Fibroblast of lung (primary cell): ENCODE results near the gene KCNQ1OT1. TPM values are rescaled to one million over a fixed set of nuclear protein-coding genes. Genes with fewer than 3 reads are reported as not detected.

Experiments used
- DNase-seq, 2 donors: peaks; one replicate each; pipeline versions ENCODE4 v3.0.0 to v3.0.0-alpha.2; 2010; ENCODE audit warnings: low read depth in 2 of 2
- H2AFZ ChIP-seq: 2 replicates; pipeline ENCODE4 v1.5.1; 2012; ENCODE audit warnings: low read length, control low read depth, inconsistent platforms
- H3K27ac ChIP-seq: 2 replicates; pipeline ENCODE4 v1.5.1; 2011; ENCODE audit warnings: low read length, control low read depth; ENCODE audit not compliant: insufficient read depth
- H3K27me3 ChIP-seq: 2 replicates; pipeline ENCODE4 v1.5.1; 2011; ENCODE audit warnings: mild to moderate bottlenecking, low read length; ENCODE audit not compliant: control insufficient read depth, insufficient read depth
- H3K36me3 ChIP-seq: 2 replicates; pipeline ENCODE4 v1.5.1; 2011; ENCODE audit warnings: low read length; ENCODE audit not compliant: control insufficient read depth, insufficient read depth
- H3K4me1 ChIP-seq: 2 replicates; pipeline ENCODE4 v1.5.1; 2011; ENCODE audit warnings: low read length; ENCODE audit not compliant: control insufficient read depth, insufficient read depth; ENCODE audit errors: extremely low read depth
- H3K4me2 ChIP-seq: 2 replicates; pipeline ENCODE4 v1.5.1; 2011; ENCODE audit warnings: low read length, control low read depth; ENCODE audit not compliant: insufficient read depth; ENCODE audit errors: extremely low read depth
- H3K4me3 ChIP-seq, 4 experiments: fragments of 200-600 bp in 1 of 4; sonication (generic) in 1 of 4; replicated peaks in 1 of 4; 2 replicates each; pipeline ENCODE4 v1.5.1; 2011 to 2016; ENCODE audit warnings: low read length in 4 of 4, low read depth in 3 of 4, mild to moderate bottlenecking in 3 of 4, control low read depth in 2 of 4, inconsistent platforms in 1 of 4, mixed read lengths in 1 of 4; ENCODE audit not compliant: insufficient read depth in 1 of 4; ENCODE audit errors: control extremely low read depth in 1 of 4
- H3K79me2 ChIP-seq: 2 replicates; pipeline ENCODE4 v1.5.1; 2012; ENCODE audit warnings: mild to moderate bottlenecking, low read length, inconsistent platforms; ENCODE audit not compliant: control insufficient read depth, insufficient read depth
- H3K9ac ChIP-seq: 2 replicates; pipeline ENCODE4 v1.5.1; 2011; ENCODE audit warnings: mild to moderate bottlenecking, low read length, control low read depth; ENCODE audit not compliant: insufficient read depth
- H3K9me3 ChIP-seq: 2 replicates; pipeline ENCODE4 v1.5.1; 2012; ENCODE audit warnings: low read depth, low read length; ENCODE audit not compliant: control insufficient read depth, insufficient read depth
- H4K20me1 ChIP-seq: 2 replicates; pipeline ENCODE4 v1.5.1; 2011; ENCODE audit warnings: low read length; ENCODE audit not compliant: control insufficient read depth, insufficient read depth; ENCODE audit errors: extremely low read depth
- CTCF ChIP-seq, 2 donors: IDR thresholded peaks in 1 of 2; conservative IDR thresholded peaks in 1 of 2; 1 replicate in 1 of 2; 2 replicates in 1 of 2; pipeline ENCODE4 v1.5.1; 2011 to 2012; ENCODE audit warnings: low read length in 2 of 2, control low read depth in 1 of 2, inconsistent platforms in 1 of 2, low read depth in 1 of 2, mild to moderate bottlenecking in 1 of 2
- EZH2 ChIP-seq: IDR thresholded peaks from 2 replicates; pipeline ENCODE4 v1.5.1; 2012; ENCODE audit warnings: low read length, control low read depth, mild to moderate bottlenecking; ENCODE audit errors: missing control alignments
- polyA plus RNA-seq, 2 donors: library from polyadenylated mRNA; depleted of rRNA in 1 of 2; stranded (reverse) in 1 of 2; unstranded in 1 of 2; fragments of >200 nt; gene quantifications; 2 replicates each; pipeline ENCODE4 v1.2.1, GENCODE V29; 2011 to 2012; ENCODE audit warnings: missing spikeins in 1 of 2
- total RNA-seq: library from RNA; depleted of rRNA; stranded (reverse); fragments of >200 nt; gene quantifications from 2 replicates; pipeline ENCODE4 v1.2.1, GENCODE V29; 2014

The KCNQ1OT1 gene
- total and polyA plus RNA-seq, 2 donors (not counting 1 experiment from before 2014, with no cell fraction given), result 0.11 to 1.8 TPM

DNA sequence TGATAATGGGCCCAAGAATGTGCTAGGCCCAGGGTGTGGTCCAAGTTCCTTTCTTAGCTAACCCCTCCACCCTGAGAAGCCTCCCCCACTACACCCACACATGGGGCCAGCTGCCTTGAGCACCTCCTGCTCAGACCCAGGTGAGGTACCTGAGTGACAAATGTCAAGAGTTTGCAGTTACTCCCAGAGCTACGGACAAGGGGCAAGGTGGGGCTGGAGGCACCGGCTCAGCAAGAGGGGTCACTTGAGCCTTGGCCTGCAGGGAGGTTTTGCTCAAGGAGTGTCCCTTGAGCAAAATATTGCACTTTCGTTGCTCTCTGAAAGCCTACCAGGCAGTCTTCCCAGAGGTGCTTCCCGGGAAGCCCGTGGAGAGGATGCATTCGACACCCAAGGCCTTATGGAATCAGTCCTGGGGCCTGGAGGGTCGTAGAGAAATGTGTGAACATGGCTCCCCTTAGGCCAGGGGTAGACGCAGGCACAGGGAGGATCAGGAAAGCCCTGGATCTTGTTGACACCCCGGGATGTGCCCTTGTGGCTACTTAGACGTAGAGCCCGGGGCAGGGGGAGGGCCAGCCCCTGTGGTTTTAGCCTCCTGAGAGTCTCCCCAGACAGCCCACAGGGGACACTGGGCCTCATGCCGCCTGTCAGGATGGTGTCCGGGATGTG is 140.8 kb downstream of the KCNQ1OT1 start:
- Histone ChIP-seq H3K36me3 (no peaks in the 10 kb centered on the region), H3K4me2 (no peak overlapping the region), H3K4me3 (no peak overlapping the region), H2AFZ (no peak overlapping the region), H3K9me3 (no peaks in the 10 kb centered on the region), H4K20me1 (no peaks in the 10 kb centered on the region), H3K79me2 (no peaks in the 10 kb centered on the region), H3K27me3 (peaks cover 3% of the 10 kb centered on the region), H3K27ac (no peak overlapping the region), H3K9ac (no peak overlapping the region), H3K4me1 (no peaks in the 10 kb centered on the region)
- TF ChIP-seq EZH2 (no peak), CTCF (conservative IDR thresholded peaks at IDR 0.05 in 1 of 2, IDR thresholded peaks at IDR 0.05 in 1 of 2; ENCODE audit: low read depth in 1 of 2, low read length in 2 of 2) (no peak)
- DNase-seq, result no peak

- H3K9ac ChIP-seq, result no peak overlapping the region
- TF ChIP-seq CTCF (conservative IDR thresholded peaks at IDR 0.05 in 1 of 2, IDR thresholded peaks at IDR 0.05 in 1 of 2; ENCODE audit: low read depth in 1 of 2, low read length in 2 of 2) (no peak), EZH2 (no peak)
- no peak for DNase-seq
- H3K4me1 ChIP-seq, result no peaks in the 10 kb centered on the region
- H3K36me3 ChIP-seq, result no peaks in the 10 kb centered on the region
- no peak overlapping the region for H2AFZ ChIP-seq
- H4K20me1 ChIP-seq, result no peaks in the 10 kb centered on the region
- no peaks in the 10 kb centered on the region for H3K79me2 ChIP-seq
- H3K27me3 ChIP-seq, result peaks cover 3% of the 10 kb centered on the region
- no peak overlapping the region for H3K27ac ChIP-seq
- no peaks in the 10 kb centered on the region for H3K9me3 ChIP-seq
- H3K4me3 ChIP-seq, result no peak overlapping the region
- H3K4me2 ChIP-seq, result no peak overlapping the region
These were observed 141.4 kb downstream of the KCNQ1OT1 start for GRCh38 chr11:2558397-2558796.

Other genes starting within 250 kb of the KCNQ1OT1 start
- gene CDKN1C, start 185.8 kb upstream of the KCNQ1OT1 start, total RNA-seq, result 31.1 and 31.5 TPM in 2 replicates
- 5.2 and 8.6 TPM in 2 replicates for gene CDKN1C, start 185.8 kb upstream of the KCNQ1OT1 start, polyA plus RNA-seq
- gene PHLDA2, start 229.4 kb upstream of the KCNQ1OT1 start, total RNA-seq, result 4.1 and 6.8 TPM in 2 replicates
- 16.2 and 20.5 TPM in 2 replicates for gene PHLDA2, start 229.4 kb upstream of the KCNQ1OT1 start, polyA plus RNA-seq